Stimulated activated CD8-positive, alpha-beta memory T cell treated with anti-CD3 and anti-CD28 coated beads, Interleukin-7, amount 100 ng/mL, for 4 hours (primary cell): ENCODE results near the gene ZBTB7A.
"Not testable (repeated sequence)": the region's sequence is repeated elsewhere in the genome, so short reads cannot be mapped to it uniquely, and the experiment has no call there.

Experiments used
- DNase-seq, 2 donors: peaks; one replicate each; pipeline ENCODE4 v3.0.0-alpha.2; 2020; ENCODE audit warnings: low read depth in 2 of 2

ZBTB7A gene

DNA sequence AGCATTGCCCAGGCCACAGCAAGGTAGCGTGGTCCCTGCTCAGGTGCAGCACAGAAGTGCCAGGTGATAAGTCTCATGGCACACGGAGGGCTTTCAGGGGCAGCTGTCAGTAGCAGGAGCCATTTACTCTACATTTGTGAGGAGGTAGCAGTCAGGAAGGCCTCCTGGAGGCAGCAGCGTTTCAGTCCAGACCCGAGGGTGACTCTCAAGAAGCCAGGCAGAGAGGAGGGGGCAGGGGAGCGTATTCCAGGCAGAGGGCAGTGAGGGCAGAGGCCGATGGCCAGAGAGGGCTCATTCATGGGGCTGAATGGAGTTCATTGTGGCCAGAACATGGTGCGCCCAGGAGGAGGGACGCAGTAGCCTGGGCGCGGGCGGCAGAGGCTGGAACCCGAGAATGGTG is 50.2 kb downstream of the ZBTB7A start:
- DNase-seq: no peak

- DNase-seq: no peak
Observed at GRCh38 chr19:4015705-4016402, 50.8 kb downstream of the ZBTB7A start.

DNA sequence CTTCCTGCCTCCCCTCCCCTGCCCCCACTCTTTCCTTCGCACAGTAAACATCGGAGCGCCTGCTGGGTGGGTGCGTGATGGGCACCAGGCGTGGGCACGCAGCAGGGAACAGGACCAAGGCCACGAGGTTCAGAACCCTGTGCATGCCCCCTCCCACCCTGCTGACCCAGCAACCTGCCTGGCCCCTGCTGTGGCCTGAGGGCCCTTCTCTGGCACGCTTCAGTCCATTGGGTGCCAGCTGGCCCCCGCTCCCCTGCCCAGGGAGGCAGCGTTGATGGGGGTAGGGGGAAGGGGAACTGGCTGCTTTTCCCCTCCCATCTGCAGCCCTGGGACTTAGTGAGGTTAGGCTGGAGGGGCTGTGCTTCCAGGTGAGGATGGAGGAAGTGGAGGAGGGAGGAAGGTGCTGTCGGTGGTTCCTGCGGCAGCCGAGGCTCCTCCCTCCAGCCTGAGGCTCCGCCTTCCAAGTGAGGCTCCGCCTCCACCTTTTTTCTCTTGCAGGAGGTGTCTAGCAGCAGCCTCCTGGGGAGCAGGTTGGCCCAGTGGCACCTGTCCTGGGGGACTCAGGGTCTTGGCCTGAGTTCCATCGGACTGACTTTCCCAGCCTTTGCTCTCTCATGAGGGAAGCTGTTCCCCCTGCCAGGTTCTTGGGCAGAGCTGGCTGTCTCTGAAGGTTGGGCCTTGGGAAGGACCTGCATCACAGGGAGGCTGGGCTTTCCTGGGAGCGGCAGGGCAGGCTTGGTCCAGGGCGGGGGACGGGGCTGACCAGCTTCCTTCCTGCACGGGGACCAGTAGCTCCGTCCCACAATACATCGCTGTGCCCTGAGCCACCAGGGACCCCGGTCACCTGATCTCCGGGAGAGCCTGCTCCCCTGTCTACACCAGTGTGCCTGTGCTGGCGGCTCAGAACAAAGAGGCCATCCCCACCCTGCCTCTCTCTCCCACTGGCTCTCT is 51.9 kb downstream of the ZBTB7A start:
- DNase-seq: no peak

GRCh38 chr19:4013886-4014540 is 52.7 kb downstream of the ZBTB7A start:
- DNase-seq: no peak

DNA sequence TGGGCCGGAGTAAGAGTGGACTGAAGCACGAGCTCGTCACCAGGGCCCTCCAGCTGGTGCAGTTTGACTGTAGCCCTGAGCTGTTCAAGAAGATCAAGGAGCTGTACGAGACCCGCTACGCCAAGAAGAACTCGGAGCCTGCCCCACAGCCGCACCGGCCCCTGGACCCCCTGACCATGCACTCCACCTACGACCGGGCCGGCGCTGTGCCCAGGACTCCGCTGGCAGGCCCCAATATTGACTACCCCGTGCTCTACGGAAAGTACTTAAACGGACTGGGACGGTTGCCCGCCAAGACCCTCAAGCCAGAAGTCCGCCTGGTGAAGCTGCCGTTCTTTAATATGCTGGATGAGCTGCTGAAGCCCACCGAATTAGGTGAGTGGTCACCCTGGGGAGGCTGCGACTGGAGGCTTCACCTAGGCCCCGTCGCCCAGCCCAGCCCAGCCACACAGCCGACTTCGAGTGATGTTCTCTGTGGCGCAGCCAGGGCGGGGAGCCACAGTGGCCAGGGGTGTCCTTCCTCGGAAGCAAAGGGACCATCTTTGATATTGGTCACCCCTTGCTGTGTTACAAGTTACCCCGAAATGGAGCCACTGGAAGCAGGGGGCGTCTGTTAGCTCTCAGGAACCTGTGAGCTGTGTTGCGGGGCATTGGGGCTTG is 53.6 kb downstream of the ZBTB7A start:
- DNase-seq: no peak

DNA sequence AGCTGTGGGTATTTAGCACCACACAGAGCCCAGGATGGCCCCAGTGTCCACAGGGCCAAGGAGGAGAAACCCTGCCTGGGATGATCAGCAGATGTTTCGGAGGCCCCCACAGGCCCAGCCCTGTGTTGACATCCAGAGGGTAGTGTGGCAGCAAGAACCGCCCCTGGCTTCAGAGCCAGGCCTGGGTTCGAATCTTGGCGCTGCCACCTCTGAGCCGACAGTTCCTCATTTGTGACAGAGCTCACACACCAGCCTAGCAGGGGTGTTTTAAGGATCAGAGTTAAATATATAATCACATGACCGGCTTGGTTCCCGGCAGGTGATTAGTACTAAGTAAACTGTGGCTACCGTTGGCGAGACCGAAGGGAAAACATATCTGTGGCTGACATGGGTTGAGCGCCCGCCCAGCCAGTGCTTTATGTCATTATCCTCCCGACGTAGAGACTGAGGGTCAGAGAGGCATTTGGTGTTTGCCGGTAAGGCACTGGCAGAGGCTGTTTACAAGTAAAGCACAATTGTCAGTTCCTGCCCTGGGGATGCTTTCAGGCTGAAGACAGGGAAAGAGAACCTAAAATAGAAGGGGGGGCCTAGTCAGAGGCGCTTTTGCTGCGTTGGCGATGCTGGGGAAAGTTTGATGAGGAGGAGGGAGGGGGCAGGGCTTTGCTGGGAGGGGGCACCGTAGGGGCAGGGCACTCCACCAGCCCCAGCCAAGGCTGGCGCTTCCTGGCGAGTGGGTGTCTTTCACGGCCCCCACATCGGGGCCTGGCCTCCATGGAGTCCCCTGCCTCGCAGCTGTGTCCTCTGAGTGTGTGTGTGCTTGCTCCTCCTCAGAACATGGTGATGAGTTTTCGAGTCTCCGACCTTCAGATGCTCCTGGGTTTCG is 54.4 kb downstream of the ZBTB7A start:
- no peak for DNase-seq

DNA sequence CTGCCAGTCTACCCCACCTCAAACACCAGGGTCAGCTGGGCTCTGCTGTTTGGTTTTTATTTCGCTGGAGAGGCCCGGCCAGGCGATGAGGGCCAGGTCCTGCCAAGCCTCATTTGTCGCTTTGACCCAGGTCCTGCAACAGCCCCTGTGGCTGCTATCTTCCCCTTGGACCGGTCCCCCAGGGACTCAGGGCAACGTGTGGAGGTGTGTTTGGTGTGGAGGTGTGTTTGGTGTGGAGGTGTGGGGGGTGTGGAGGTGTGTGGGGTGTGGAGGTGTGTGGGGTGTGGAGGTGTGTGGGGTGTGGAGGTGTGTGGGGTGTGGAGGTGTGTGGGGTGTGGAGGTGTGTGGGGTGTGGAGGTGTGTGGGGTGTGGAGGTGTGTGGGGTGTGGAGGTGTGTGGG is 55.3 kb downstream of the ZBTB7A start:
- not testable (repeated sequence) for DNase-seq

- no peak for DNase-seq
Observed at GRCh38 chr19:4010808-4011110, 55.9 kb downstream of the ZBTB7A start.

DNA sequence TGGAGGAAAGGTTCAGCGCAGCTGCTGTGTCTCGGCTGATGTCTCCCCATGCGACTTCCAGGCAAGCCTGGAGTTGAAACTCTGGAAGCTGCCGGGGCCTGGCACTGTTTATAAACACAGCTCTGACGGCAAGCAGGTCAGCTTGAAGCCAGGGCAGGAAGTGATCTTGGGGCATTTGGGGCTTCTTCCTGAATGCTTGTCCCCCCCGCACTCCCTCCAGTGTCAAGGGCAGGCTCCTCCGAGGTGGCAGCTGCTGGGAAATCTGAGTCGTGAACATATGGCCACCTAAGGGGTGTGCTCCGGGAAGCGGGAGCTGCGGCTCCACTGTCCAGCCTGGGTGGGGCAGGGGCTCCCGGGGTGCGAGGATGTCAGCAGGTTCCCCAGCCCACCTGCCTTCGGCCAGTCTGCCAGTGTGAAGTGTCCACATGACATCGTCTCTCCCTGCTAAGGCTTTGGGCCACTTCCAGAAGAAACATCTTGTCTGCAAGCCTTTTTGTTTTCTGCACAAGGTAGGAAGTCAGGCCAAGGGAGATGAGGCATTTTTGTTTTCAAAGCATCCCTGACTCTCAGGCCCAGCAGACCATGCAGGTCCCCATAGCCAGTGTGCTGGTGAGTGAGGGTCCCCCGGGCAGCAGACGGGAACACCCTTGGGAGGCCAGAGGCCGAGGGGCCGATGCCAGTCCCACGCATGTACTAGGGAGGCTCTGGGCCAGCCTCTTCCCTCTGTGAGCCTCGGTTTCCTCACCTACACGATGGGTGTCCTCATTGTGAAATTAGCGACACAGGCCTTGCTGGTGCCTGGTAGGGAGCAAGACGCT is 56.5 kb downstream of the ZBTB7A start:
- no peak for DNase-seq

DNA sequence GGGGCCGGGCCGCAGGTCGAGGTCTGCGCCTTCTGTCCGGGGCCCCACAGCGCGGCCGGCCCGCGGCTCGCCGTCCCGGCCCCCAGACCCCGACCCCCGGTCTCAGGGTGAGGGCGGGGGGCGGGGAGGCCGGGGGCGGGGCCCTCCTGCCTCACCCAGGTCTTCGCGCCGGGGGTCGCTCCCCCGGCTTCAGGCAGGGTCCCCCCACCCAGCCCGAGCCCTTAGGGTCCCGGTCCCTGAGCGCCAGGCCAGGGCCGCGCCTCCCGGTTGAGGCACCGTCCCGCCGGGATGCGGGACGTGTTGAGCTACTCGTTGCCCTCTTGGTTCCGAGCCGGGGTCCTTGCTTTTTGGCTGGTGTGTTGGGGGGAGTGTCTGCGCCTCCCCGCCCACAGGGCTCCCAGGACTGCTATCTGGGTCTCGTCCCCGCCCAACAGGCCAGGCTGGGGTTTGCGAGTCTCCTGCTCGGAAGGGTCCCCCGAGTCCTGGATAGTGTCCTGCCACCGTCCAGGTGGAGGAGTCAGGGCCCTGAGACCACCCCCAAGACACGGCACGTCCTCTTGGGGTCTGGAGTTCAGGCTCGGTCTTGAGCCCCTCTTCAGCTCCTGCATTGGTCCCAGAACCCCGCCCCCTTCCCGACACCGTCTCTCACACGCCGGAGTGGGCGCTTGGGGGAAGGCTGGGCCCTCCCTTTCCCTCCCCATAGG is 58.7 kb downstream of the ZBTB7A start:
- peak in 1 of 2 donors; percentile 13 for DNase-seq

GRCh38 chr19:4007021-4007835 is 59.5 kb downstream of the ZBTB7A start, which contains the start of gene PIAS4:
TSS of gene PIAS4 (plus strand) at chr19:4007736. CDS start at chr19:4007761, 25 bp downstream.
- peak; percentile 88 to 96 for DNase-seq

GRCh38 chr19:4005436-4005835 is 61.3 kb downstream of the ZBTB7A start:
- not testable (repeated sequence) for DNase-seq

DNA sequence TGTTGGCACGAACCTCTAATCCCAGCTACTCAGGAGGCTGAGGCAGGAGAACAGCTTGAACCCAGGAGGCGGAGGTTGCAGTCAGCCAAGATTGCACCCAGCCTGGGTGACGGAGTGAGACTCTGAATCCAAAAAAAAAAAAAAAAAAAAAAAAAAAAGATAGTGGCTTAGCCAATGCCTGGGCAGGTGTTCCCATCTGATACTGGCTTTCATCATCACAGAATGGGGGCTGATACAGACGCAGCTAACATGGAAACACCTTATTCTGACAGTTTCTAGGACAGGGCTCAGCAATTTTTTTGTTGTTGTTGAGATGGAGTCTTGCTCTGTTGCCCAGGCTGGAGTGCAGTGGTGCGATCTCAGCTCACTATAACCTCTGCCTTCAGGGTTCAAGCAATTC is 65.9 kb downstream of the ZBTB7A start:
- not testable (repeated sequence) for DNase-seq

DNA sequence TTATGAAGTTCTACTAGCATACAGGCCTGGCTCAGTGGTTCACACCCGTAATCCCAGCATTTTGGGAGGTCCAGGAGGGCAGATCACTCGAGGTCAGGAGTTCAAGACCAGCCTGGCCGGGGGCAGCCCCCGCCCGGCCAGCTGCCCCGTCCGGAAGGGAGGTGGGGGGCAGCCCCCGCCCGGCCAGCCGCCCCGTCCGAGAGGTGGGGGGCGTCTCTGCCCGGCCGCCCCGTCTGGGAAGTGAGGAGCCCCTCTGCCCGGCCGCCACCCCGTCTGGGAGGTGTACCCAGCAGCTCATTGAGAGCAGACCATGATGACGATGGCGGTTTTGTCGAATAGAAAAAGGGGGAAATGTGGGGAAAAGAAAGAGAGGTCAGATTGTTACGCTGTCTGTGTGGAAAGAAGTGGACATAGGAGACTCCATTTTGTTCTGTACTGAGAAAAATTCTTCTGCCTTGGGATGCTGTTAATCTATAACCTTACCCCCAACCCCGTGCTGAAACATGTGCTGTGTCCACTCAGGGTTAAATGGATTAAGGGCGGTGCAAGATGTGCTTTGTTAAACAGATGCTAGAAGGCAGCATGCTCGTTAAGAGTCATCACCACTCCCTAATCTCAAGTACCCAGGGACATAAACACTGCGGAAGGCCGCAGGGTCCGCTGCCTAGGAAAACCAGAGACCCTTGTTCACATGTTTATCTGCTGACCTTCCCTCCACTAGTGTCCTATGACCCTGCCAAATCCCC is 67.9 kb downstream of the ZBTB7A start:
- DNase-seq: not testable (repeated sequence)

DNA sequence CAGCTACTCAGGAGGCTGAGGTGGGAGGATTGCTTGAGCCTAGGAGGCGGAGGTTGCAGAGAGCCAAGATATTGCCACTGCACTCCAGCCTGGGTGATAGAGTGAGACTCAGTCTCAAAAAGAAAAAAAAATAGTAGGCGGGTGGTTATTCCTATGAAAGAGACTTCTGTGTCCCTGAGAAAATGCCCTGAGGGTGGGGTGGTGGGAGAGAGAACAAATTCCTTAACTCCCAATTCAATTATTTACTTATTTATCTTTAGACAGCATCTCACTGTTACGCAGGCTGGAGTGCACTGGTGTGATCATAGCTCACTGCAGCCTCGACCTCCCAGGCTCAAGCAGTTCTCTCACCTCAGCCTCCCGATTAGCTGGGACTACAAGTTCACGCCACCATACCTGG is 71.1 kb downstream of the ZBTB7A start:
- DNase-seq: no peak
